Testis (tissue), 2 donors: Measurements from ENCODE around the gene KIAA2012.

Experiments
- CTCF ChIP-seq, 3 experiments: fragments of 450-650 bp in 2 of 3; fragments of 200-600 bp in 1 of 3; sonication (generic) in 1 of 3; IDR thresholded peaks; one replicate each; pipeline ENCODE4 v1.5.1; 2016 to 2019; ENCODE audit warnings: antibody characterized with exemption in 3 of 3, mild to moderate bottlenecking in 2 of 3, moderate library complexity in 1 of 3
- POLR2A ChIP-seq: fragments of 450-650 bp; IDR thresholded peaks from one replicate; pipeline ENCODE4 v1.6.1; 2017; ENCODE audit warnings: antibody characterized with exemption, mild to moderate bottlenecking, moderate library complexity

DNA sequence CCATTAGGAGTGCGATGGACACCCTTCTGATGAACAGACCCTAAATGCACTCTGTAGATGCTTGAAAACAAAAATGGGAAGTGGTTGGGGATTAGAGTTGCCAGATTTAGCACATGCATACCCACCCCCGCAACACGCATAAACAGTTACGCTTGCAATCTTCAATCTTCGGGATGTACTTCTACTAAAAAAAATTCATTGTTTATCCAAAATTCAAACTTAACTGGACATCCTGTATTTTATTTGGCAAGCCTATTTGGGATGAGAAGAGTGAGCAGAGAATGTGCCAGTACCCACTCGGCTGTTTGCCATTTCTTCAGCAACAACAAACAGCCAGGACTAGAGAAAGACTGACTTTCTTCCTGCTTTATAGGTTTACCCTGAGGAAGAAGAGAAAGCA, 18.4 kb downstream of the KIAA2012 start:
- TF ChIP-seq CTCF (IDR thresholded peaks at IDR 0.05) (no peak), POLR2A (no peak)
